Stomach (tissue), 19 donors: ENCODE measurements around the gene SMIM12. TPM values are rescaled to one million over a fixed set of nuclear protein-coding genes. Genes with fewer than 3 reads are reported as not detected.

Experiments used
- DNase-seq, 2 donors: peaks; one replicate each; pipeline versions ENCODE4 v3.0.0 to v3.0.0-alpha.2; 2013 to 2019
- H3K27ac ChIP-seq, 5 donors: fragments of 200-600 bp in 4 of 5; sonication (generic) in 4 of 5; one replicate each; pipeline ENCODE4 v1.5.1; 2013 to 2019; ENCODE audit warnings: mild to moderate bottlenecking in 1 of 5, moderate library complexity in 1 of 5
- H3K27me3 ChIP-seq, 3 donors: fragments of 200-600 bp; sonication (generic); one replicate each; pipeline ENCODE4 v1.5.1; 2017 to 2019; ENCODE audit warnings: mixed run types in 1 of 3
- H3K36me3 ChIP-seq, 4 donors: fragments of 200-600 bp; sonication (generic); 1 replicate in 3 of 4; 2 replicates in 1 of 4; pipeline ENCODE4 v1.5.1; 2016 to 2019
- H3K4me1 ChIP-seq, 4 donors: fragments of 200-600 bp; sonication (generic); one replicate each; pipeline ENCODE4 v1.5.1; 2016 to 2019
- H3K4me3 ChIP-seq, 4 donors: fragments of 200-600 bp; sonication (generic) in 3 of 4; one replicate each; pipeline ENCODE4 v1.5.1; 2016 to 2019; ENCODE audit warnings: mild to moderate bottlenecking in 1 of 4
- H3K9me3 ChIP-seq, 4 donors: fragments of 200-600 bp; sonication (generic); one replicate each; pipeline ENCODE4 v1.5.1; 2016 to 2019
- CTCF ChIP-seq, 7 experiments: fragments of 450-650 bp in 4 of 7; fragments of 200-600 bp in 3 of 7; sonication (generic) in 3 of 7; IDR thresholded peaks; one replicate each; pipeline ENCODE4 v1.5.1; 2016 to 2019; ENCODE audit warnings: antibody characterized with exemption in 7 of 7, control low read depth in 2 of 7, mild to moderate bottlenecking in 1 of 7
- EP300 ChIP-seq: sonication (generic); formaldehyde crosslinking; IDR thresholded peaks from one replicate; pipeline ENCODE4 v1.6.1; 2017; ENCODE audit warnings: antibody characterized with exemption
- POLR2A ChIP-seq, 4 donors: fragments of 450-650 bp; IDR thresholded peaks; one replicate each; pipeline ENCODE4 v1.6.1; 2016; ENCODE audit warnings: antibody characterized with exemption in 4 of 4, control low read depth in 2 of 4, mild to moderate bottlenecking in 1 of 4, moderate library complexity in 1 of 4
- POLR2AphosphoS5 ChIP-seq, 3 donors: sonication (generic); formaldehyde crosslinking; IDR thresholded peaks; one replicate each; pipeline ENCODE4 v1.6.1; 2016; ENCODE audit warnings: antibody characterized with exemption in 3 of 3
- WGBS, 5 donors: extraction: QIAGEN DNeasy Blood & Tissue Kit in 3 of 5; methylation state at CpG; one replicate each; pipeline versions ENCODE4 v1.1.5 to v1.1.7; 2013 to 2018; 5-methylcytosine and 5-hydroxymethylcytosine counted together
- intact Hi-C: fragments of 100-400 bp; cut with DNase I; formaldehyde crosslinking; loops from one replicate; pipeline ENCODE4 v1.15.1; 2023; ENCODE audit warnings: low total_unique reads
- long read RNA-seq, 10 donors: transcript quantifications; one replicate each; lab custom pipeline, GENCODE V29; 2026
- polyA plus RNA-seq, 3 donors: library from polyadenylated mRNA; stranded (reverse); fragments of 200-250 nt; gene quantifications; one replicate each; pipeline ENCODE4 v1.2.3, GENCODE V29; 2013
- total RNA-seq, 5 donors: library from RNA; depleted of rRNA; stranded (reverse); fragments of >200 nt; gene quantifications; one replicate each; pipeline versions ENCODE4 v1.1.0 to v1.2.3, GENCODE V29; 2014 to 2016
- donor health status: healthy with polysubstance abuse.
- donor health status: Bipolar disorder and iron deficiency.
- donor health status: healthy.

Gene SMIM12, protein sequence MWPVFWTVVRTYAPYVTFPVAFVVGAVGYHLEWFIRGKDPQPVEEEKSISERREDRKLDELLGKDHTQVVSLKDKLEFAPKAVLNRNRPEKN
- total RNA-seq, result 10 to 100 TPM in 3 of 5 donors, 1 to 10 TPM in 1, under 1 TPM in 1; 0.58 to 22.8 (median 12.5) TPM
- 10 to 100 TPM; 22.9 to 28.9 (median 26.4) TPM for polyA plus RNA-seq
- long read RNA-seq, donor 1, transcript SMIM12-206 (2 exons, 3,454 nt), result major isoform, 8 of 9 reads
- long read RNA-seq, donor 1, partial matches to known transcripts, result 0 of 9 reads
- long read RNA-seq, donor 1, other reads (novel, unspliced or antisense), result 0 of 9 reads
- long read RNA-seq, donor 2, transcript SMIM12-206 (2 exons, 3,454 nt), result major isoform, 12 of 22 reads
- long read RNA-seq, donor 2, partial matches to known transcripts, result 10 of 22 reads
- long read RNA-seq, donor 2, other reads (novel, unspliced or antisense), result 0 of 22 reads
- long read RNA-seq, donor 3, partial matches to known transcripts, result 0 of 4 reads
- long read RNA-seq, donor 3, other reads (novel, unspliced or antisense), result 0 of 4 reads
- long read RNA-seq, donor 4, result 0 reads
- long read RNA-seq, donor 5, transcript SMIM12-206 (2 exons, 3,454 nt), result major isoform, 13 of 47 reads
- long read RNA-seq, donor 5, partial matches to known transcripts, result 33 of 47 reads
- long read RNA-seq, donor 5, other reads (novel, unspliced or antisense), result 0 of 47 reads
- long read RNA-seq, donor 6, result 0 reads
- long read RNA-seq, donor 7, transcript SMIM12-206 (2 exons, 3,454 nt), result major isoform, 15 of 15 reads
- long read RNA-seq, donor 7, partial matches to known transcripts, result 0 of 15 reads
- long read RNA-seq, donor 7, other reads (novel, unspliced or antisense), result 0 of 15 reads
- long read RNA-seq, donor 8, transcript SMIM12-206 (2 exons, 3,454 nt), result major isoform, 18 of 18 reads
- long read RNA-seq, donor 8, partial matches to known transcripts, result 0 of 18 reads
- long read RNA-seq, donor 8, other reads (novel, unspliced or antisense), result 0 of 18 reads
- long read RNA-seq, donor 9, transcript SMIM12-206 (2 exons, 3,454 nt), result major isoform, 8 of 11 reads
- long read RNA-seq, donor 9, partial matches to known transcripts, result 0 of 11 reads
- long read RNA-seq, donor 9, other reads (novel, unspliced or antisense), result 0 of 11 reads
- long read RNA-seq, donor 10, transcript SMIM12-206 (2 exons, 3,454 nt), result major isoform, 7 of 21 reads
- long read RNA-seq, donor 10, partial matches to known transcripts, result 14 of 21 reads
- long read RNA-seq, donor 10, other reads (novel, unspliced or antisense), result 0 of 21 reads

GRCh38 chr1:34859446-34860200 is at the start of gene SMIM12:
Gene SMIM12, minus strand, starts transcription at chr1:34859749. Its CDS starts 3,772 bp downstream, at chr1:34855977.
- Histone ChIP-seq H3K36me3 (peaks cover 11 to 20% (median 18%) of the 10 kb centered on the region in 4 donors), H3K9me3 (no peaks in the 10 kb centered on the region), H3K4me3 (peak within 1 kb of the TSS; percentile 66 to 94 (median 92)), H3K27ac (peak within 1 kb of the TSS; percentile 82 to 96 (median 86)), H3K27me3 (no peaks in the 10 kb centered on the region), H3K4me1 (peaks cover 16 to 40% (median 32%) of the 10 kb centered on the region in 4 donors)
- intact Hi-C loops, result no loop called here
- 1% methylated on average over 20 to 47 of the region's 47 CpGs for WGBS, 5 donors
- TF ChIP-seq EP300, result no peak
- peak; percentile 80 to 99 (median 96) for TF ChIP-seq POLR2AphosphoS5 (IDR thresholded peaks at IDR 0.05)
- peak in 5 of 7 experiments; percentile 69 to 96 (median 82) for TF ChIP-seq CTCF (IDR thresholded peaks at IDR 0.05)
- peak in 1 of 4 donors; percentile 85 for TF ChIP-seq POLR2A (IDR thresholded peaks at IDR 0.05)
- DNase-seq, result peak; percentile 96 to 97

DNA sequence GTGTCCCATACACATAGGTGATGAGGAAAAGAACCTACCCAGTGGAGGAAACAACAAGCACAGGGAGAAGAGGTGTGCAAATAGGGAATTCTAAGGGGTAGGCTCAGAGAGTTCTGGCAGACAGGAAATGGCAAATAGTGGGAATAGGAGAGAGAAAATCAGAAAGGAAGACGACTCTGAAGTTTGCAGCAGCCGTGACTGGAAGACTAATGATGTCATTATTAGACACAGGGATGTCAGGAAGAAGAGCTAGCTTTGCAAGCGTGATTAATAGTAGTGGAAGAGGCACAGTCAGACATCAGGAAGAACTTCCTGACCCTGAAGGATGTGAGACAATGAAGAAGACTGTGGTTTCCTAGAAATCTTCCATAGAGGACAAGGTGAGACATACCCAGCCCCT is 48.8 kb upstream of the SMIM12 start:
- Histone ChIP-seq H3K27ac (no peak overlapping the region), H3K4me3 (no peak overlapping the region), H3K4me1 (no peaks in the 10 kb centered on the region), H3K9me3 (no peaks in the 10 kb centered on the region), H3K27me3 (peaks cover 0 to 25% (median 0%) of the 10 kb centered on the region in 3 donors), H3K36me3 (no peaks in the 10 kb centered on the region)
- intact Hi-C loops, result no loop called here
- DNase-seq, result no peak
- WGBS, 5 donors, result 48 to 67% (median 60%) methylated on average over 3 of the region's 3 CpGs
- no peak for TF ChIP-seq POLR2A (IDR thresholded peaks at IDR 0.05)

- Histone ChIP-seq H3K27ac (no peak overlapping the region), H3K4me3 (no peak overlapping the region), H3K9me3 (no peaks in the 10 kb centered on the region), H3K4me1 (no peaks in the 10 kb centered on the region), H3K27me3 (peaks cover 0 to 25% (median 0%) of the 10 kb centered on the region in 3 donors), H3K36me3 (no peaks in the 10 kb centered on the region)
- no peak for TF ChIP-seq POLR2AphosphoS5 (IDR thresholded peaks at IDR 0.05)
- TF ChIP-seq CTCF (IDR thresholded peaks at IDR 0.05), result no peak
- TF ChIP-seq EP300, result no peak
- no peak for TF ChIP-seq POLR2A (IDR thresholded peaks at IDR 0.05)
- peak in 1 of 2 donors; percentile 30 for DNase-seq
- WGBS, 5 donors, result 58 to 63% (median 60%) methylated on average over 5 of the region's 5 CpGs
- intact Hi-C loops, result no loop called here
These were observed 48.0 kb upstream of the SMIM12 start for GRCh38 chr1:34907487-34908090.

DNA sequence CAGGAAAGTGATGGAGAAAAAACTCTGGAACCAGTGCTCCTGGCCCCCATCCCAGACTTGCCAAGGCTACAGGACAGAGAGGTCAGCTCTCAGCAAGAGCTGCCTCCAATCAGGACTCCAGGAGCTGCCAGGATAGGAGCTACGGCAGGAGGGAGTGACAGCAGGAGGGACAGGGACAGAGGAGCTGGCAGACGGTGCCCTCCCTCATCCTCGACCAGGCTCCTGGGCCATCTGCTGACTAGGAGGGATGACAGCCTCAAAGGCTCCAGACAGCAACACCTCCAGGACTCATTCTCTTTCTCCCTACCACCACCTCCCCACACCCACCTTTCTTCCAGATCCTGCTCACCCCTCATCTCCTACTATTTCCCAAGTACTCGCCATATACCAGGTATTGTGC is 47.2 kb upstream of the SMIM12 start:
- WGBS, 5 donors, result 57 to 70% (median 63%) methylated on average over 4 of the region's 4 CpGs
- H3K36me3 ChIP-seq, result no peaks in the 10 kb centered on the region

More for the DNA sequence above, 47.2 kb upstream of the SMIM12 start:
- Histone ChIP-seq H3K27me3 (peaks cover 0 to 25% (median 0%) of the 10 kb centered on the region in 3 donors), H3K4me1 (no peaks in the 10 kb centered on the region), H3K9me3 (no peaks in the 10 kb centered on the region), H3K27ac (no peak overlapping the region), H3K4me3 (no peak overlapping the region)
- DNase-seq, result no peak
- TF ChIP-seq CTCF (IDR thresholded peaks at IDR 0.05) (no peak), POLR2AphosphoS5 (IDR thresholded peaks at IDR 0.05) (no peak), EP300 (no peak), POLR2A (IDR thresholded peaks at IDR 0.05) (no peak)
- intact Hi-C loops, result no loop called here
